VCaP (cell line): ENCODE data around the gene TUBB2B.
"Not testable (repeated sequence)": the region's sequence is repeated elsewhere in the genome, so short reads cannot be mapped to it uniquely, and the experiment has no call there.

Experiments used
- H3K27ac ChIP-seq: fragments of 450-650 bp; 2 replicates; pipeline ENCODE4 v1.5.1; 2017
- TF ChIP-seq, protein P1 (sequence below): fragments of 450-650 bp; conservative IDR thresholded peaks from 2 replicates; pipeline ENCODE4 v1.5.1; 2017; ENCODE audit warnings: mild to moderate bottlenecking, moderate library complexity

The TUBB2B gene

DNA sequence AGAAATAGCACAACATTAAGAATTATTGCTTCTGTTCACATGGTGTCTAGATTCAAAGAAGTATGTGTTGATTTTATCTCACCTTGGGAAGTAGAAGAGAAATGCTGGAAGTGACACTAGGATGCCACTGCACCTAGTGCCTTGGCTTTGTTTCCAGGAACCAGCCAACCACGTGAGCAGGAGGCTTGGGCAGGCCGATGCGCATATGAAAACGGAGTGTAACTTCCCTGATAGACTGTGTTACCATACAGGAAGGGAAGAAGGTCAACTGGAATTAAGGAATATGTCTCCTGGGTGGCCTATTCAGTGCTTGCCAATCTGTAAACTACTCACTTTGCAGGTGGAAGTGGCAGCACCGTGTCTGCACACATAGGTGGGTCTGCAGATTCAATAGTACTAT, 28.1 kb downstream of the TUBB2B start:
- TF ChIP-seq, protein P1, sequence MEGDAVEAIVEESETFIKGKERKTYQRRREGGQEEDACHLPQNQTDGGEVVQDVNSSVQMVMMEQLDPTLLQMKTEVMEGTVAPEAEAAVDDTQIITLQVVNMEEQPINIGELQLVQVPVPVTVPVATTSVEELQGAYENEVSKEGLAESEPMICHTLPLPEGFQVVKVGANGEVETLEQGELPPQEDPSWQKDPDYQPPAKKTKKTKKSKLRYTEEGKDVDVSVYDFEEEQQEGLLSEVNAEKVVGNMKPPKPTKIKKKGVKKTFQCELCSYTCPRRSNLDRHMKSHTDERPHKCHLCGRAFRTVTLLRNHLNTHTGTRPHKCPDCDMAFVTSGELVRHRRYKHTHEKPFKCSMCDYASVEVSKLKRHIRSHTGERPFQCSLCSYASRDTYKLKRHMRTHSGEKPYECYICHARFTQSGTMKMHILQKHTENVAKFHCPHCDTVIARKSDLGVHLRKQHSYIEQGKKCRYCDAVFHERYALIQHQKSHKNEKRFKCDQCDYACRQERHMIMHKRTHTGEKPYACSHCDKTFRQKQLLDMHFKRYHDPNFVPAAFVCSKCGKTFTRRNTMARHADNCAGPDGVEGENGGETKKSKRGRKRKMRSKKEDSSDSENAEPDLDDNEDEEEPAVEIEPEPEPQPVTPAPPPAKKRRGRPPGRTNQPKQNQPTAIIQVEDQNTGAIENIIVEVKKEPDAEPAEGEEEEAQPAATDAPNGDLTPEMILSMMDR: no peak
- no peak overlapping the region for H3K27ac ChIP-seq

DNA sequence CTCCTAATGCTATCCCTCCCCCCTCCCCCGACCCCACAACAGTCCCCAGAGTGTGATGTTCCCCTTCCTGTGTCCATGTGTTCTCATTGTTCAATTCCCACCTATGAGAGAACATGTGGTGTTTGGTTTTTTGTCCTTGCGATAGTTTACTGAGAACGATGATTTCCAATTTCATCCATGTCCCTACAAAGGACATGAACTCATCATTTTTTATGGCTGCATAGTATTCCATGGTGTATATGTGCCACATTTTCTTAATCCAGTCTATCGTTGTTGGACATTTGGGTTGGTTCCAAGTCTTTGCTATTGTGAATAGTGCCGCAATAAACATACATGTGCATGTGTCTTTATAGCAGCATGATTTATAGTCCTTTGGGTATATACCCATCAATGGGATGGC, 29.7 kb downstream of the TUBB2B start:
- H3K27ac ChIP-seq: not testable (repeated sequence)

DNA sequence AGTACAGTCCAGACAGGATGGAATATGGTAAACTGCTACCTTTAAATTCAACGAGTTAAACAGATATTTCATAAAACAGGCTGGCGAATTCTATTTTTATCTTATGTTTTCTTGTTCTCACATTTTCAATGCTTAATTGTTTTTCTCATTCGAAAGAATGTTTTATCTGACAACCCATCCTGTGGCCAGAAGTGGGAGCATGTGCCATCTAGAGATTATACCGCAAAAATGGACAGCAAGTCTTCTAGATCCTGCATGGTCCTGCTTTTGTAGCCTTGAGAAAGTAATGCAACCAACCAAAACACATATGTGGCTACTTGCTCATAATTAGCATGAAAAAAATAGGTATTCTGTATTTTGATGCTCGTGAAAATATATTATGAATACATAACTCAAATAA, 30.7 kb downstream of the TUBB2B start:
- TF ChIP-seq, protein P1: no peak

DNA sequence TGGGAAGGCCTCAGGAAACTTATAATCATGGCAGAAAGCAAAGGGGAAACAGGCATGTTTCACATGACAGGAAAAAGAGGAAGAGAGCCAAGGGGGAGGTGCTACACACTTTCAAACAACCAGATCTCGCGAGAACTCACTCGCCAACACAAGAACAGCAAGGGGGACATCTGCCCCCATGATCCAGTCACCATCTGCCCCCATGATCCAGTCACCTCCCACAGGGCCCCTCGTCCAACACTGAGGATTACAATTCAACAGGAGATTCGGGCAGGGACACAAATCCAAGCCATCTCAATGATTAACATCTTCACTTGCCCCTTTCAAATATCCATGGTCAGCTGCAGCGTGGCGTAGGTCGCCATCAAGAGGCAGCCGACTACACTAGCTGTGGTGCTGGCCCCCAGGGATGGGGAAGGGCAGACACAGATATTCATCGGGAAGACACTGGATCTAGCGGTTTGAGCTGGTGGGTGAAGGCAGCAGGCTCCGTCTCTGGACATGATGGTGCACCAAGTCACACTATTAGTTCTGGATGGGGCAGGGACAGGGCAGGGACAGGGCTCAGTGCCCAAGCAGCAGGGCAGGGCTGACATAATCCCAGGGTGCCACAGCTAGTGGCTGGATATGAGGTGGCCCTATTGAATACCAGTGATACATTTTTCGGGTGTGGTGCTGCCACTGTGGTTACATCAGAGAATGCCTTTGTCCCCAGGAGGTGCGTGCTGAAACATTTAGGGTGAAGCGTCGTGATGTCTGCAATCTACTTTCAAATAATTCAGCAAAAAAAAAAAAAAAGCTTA, 31.6 kb downstream of the TUBB2B start:
- H3K27ac ChIP-seq: no peak overlapping the region
- TF ChIP-seq, protein P1: no peak

More for the DNA sequence above, 30.7 kb downstream of the TUBB2B start:
- H3K27ac ChIP-seq: no peak overlapping the region

DNA sequence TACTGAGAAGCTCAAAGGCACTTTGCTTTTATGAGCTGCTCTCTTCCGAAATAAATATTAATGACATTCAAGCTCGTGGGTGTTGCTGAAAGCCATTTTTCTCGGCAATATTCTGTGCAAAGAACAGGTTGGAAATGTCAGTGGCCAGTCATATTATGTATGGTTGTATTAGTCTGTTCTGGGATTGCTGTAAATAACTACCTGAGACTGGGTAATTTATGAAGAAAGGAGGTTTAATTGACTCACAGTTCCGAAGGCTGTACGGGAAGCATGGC, 32.1 kb downstream of the TUBB2B start:
- TF ChIP-seq, protein P1: no peak
- H3K27ac ChIP-seq: no peak overlapping the region

DNA sequence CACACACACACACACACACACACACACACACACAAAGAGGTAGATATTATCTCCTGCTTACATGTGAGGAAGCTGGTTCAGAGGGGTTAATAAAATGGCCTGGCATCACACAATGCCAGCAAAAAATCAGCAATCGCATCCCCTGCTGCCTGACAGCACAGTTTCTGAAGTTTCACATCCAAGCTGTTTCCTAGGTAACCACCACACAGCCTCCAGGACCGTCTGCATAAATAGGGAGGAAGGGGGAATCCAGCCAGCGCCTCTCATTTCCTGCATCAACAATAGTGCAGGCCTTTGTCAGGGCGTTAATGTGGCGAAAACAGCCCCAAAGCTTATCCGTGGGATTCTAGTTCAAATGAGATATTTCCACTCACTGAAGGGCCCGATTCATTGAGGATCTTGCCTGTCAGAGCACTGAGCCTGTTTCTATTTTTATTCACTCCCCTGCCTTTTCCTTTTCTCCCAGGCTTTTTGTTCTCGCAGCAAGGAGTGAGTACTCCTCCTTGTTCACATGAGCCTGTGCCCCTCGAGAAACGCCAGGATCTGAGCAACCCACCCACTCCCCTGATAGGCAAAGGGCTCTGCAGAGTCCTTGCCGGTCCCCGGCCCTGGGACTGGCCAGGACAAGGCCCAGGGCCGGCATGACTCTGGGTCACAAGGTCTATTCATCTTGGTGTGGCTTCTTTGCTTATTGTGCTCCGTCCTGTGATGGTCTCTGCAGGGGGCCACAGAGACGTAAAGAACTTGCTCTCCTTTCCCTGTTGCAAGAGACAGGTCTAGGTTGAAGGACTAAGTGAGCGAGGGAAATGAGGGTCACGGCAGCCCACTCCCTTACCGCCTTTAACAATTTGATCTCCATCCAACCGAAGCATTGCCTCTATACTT, 32.7 kb downstream of the TUBB2B start:
- H3K27ac ChIP-seq: no peak overlapping the region
- TF ChIP-seq, protein P1: no peak

DNA sequence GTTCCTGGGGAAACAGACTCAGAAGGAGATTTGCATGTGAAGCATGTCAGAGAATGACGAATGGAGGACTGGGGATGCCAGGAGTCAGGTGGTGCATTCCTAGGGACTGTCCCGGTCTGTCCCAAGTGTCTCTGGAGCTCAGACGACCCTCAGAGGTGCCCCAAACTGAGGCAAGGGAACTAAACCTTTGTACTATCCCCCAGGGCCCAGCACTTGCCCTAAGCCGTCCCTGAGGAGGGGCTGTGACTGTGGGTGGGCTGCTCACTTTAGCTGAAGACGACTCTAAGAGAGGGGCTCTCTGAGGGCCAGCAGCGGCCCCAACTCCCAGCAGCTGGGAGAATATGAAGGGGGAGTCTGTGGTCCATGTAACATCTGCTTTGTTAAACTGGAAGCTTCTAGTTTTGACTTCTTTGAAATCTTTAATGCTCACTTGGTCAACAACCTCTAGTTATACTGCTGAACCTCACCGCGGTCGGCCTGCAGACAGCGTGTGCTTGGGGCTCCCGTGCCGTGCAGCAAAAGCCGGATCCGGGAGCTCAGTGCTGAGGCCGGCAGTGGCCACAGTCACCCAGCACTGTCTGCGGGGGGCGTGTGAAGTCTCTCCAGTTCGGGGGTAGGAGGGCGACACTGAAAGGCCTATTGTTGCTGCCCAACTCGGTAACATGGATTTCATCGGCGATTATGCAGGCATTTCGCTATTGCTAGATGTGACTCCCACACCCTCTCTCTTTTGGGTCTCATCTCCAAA, 34.2 kb downstream of the TUBB2B start:
- TF ChIP-seq, protein P1: no peak
- H3K27ac ChIP-seq: no peak overlapping the region
